Spleen (tissue), 11 donors: ENCODE results near the gene CDKN3. TPM values are rescaled to one million over a fixed set of nuclear protein-coding genes. Genes with fewer than 3 reads are reported as not detected.

Source experiments
- DNase-seq: peaks from one replicate; pipeline ENCODE4 v3.0.0-alpha.2; 2020
- H3K27ac ChIP-seq, 8 donors: fragments of 200-600 bp; sonication (generic) in 7 of 8; 1 replicate in 4 of 8; 2 replicates in 4 of 8; pipeline versions ENCODE4 v1.5.0 to v1.8.0; 2016 to 2021; ENCODE audit warnings: inconsistent platforms in 4 of 8, mild to moderate bottlenecking in 4 of 8, moderate library complexity in 1 of 8
- H3K27me3 ChIP-seq, 7 donors: fragments of 200-600 bp; sonication (generic) in 6 of 7; replicated peaks in 1 of 7; 1 replicate in 4 of 7; 2 replicates in 3 of 7; pipeline versions ENCODE4 v1.5.0 to v1.8.0; 2016 to 2021; ENCODE audit warnings: inconsistent platforms in 3 of 7, mild to moderate bottlenecking in 1 of 7
- H3K36me3 ChIP-seq, 6 donors: fragments of 200-600 bp; sonication (generic) in 5 of 6; 1 replicate in 4 of 6; 2 replicates in 2 of 6; pipeline versions ENCODE4 v1.5.0 to v1.8.0; 2016 to 2021; ENCODE audit warnings: inconsistent platforms in 2 of 6
- H3K4me1 ChIP-seq, 6 donors: fragments of 200-600 bp; sonication (generic) in 5 of 6; 1 replicate in 3 of 6; 2 replicates in 3 of 6; pipeline versions ENCODE4 v1.5.0 to v1.8.0; 2016 to 2021; ENCODE audit warnings: inconsistent platforms in 3 of 6
- H3K4me3 ChIP-seq, 8 donors: fragments of 200-600 bp; sonication (generic) in 7 of 8; 1 replicate in 4 of 8; 2 replicates in 4 of 8; pipeline versions ENCODE4 v1.5.0 to v1.8.0; 2016 to 2021; ENCODE audit warnings: inconsistent platforms in 4 of 8, mild to moderate bottlenecking in 4 of 8, moderate library complexity in 2 of 8
- H3K9me3 ChIP-seq, 8 donors: fragments of 200-600 bp; sonication (generic) in 7 of 8; 1 replicate in 4 of 8; 2 replicates in 4 of 8; pipeline versions ENCODE4 v1.5.0 to v1.8.0; 2016 to 2021; ENCODE audit warnings: inconsistent platforms in 4 of 8
- CTCF ChIP-seq, 11 experiments: fragments of 200-600 bp in 7 of 11; fragments of 450-650 bp in 4 of 11; sonication (generic) in 4 of 11; IDR thresholded peaks in 8 of 11; conservative IDR thresholded peaks in 3 of 11; 1 replicate in 7 of 11; 2 replicates in 4 of 11; pipeline versions ENCODE4 v1.4.0 to v1.8.0; 2016 to 2021; ENCODE audit warnings: antibody characterized with exemption in 11 of 11, inconsistent platforms in 4 of 11, mild to moderate bottlenecking in 1 of 11
- POLR2A ChIP-seq, 3 donors: fragments of 450-650 bp; IDR thresholded peaks; one replicate each; pipeline ENCODE4 v1.5.1; 2017; ENCODE audit warnings: antibody characterized with exemption in 3 of 3, mild to moderate bottlenecking in 1 of 3
- POLR2AphosphoS5 ChIP-seq, 3 donors: sonication (generic); formaldehyde crosslinking; IDR thresholded peaks; one replicate each; pipeline ENCODE4 v1.5.1; 2017; ENCODE audit warnings: antibody characterized with exemption in 3 of 3
- WGBS, 5 donors: extraction: QIAGEN DNeasy Blood & Tissue Kit in 3 of 5; methylation state at CpG; one replicate each; pipeline versions ENCODE4 v1.1.5 to v1.1.7; 2013 to 2018; 5-methylcytosine and 5-hydroxymethylcytosine counted together
- intact Hi-C: fragments of 100-400 bp; cut with DNase I; formaldehyde crosslinking; loops from one replicate; pipeline ENCODE4 v1.15.0; 2023; ENCODE audit warnings: low total_unique reads
- polyA plus RNA-seq, 3 donors: library from polyadenylated mRNA; stranded (reverse); fragments of 200-250 nt; gene quantifications; one replicate each; pipeline ENCODE4 v1.2.1, GENCODE V29; 2013
- total RNA-seq, 7 donors: library from RNA; depleted of rRNA in 3 of 7; stranded (reverse); fragments of >200 nt in 3 of 7; fragmentation: NEBNext Ultra II Directional in 4 of 7; extraction: Animal tissue kit (Norgen Biotek cat#: 25700) in 4 of 7; gene quantifications; one replicate each; pipeline versions ENCODE4 v1.1.0 to v1.2.1, GENCODE V29; 2016 to 2021
- donor health status: healthy with polysubstance abuse.
- donor health status: DM: no; HTN: no; CAD: no; lungs with moderate emphysema.
- donor health status: DM: no; HTN: no; CAD: no.
- donor health status: Bipolar disorder and iron deficiency.
- donor health status: healthy.
- donor health status: DM: no; HTN: no; CAD: no.
- donor health status: DM: yes; HTN: yes; CAD: no.

CDKN3 gene
- total and polyA plus RNA-seq, 10 donors = 1.7 to 21.3 (median 5.4) TPM

GRCh38 chr14:54411371-54411770 is 14.6 kb downstream of the CDKN3 start:
- H3K9me3 ChIP-seq = no peaks in the 10 kb centered on the region
- H3K4me1 ChIP-seq = no peaks in the 10 kb centered on the region
- peaks cover 0 to 54% (median 0%) of the 10 kb centered on the region in 6 donors for H3K36me3 ChIP-seq
- no peaks in the 10 kb centered on the region for H3K27me3 ChIP-seq
- DNase-seq = no peak
- no peak for TF ChIP-seq POLR2AphosphoS5 (IDR thresholded peaks at IDR 0.05)
- no peak for TF ChIP-seq POLR2A (IDR thresholded peaks at IDR 0.05)
- no peak for TF ChIP-seq CTCF (IDR thresholded peaks at IDR 0.05 in 8 of 11, conservative IDR thresholded peaks at IDR 0.05 in 3 of 11)
- no peak overlapping the region for H3K27ac ChIP-seq
- 94 to 100% (median 98%) methylated on average over 3 of the region's 3 CpGs for WGBS, 5 donors
- H3K4me3 ChIP-seq = no peak overlapping the region
- intact Hi-C loops = no loop called here

GRCh38 chr14:54420478-54421142 is 23.8 kb downstream of the CDKN3 start:
- Histone ChIP-seq H3K27ac (no peak overlapping the region), H3K27me3 (no peaks in the 10 kb centered on the region), H3K9me3 (no peaks in the 10 kb centered on the region), H3K4me1 (no peaks in the 10 kb centered on the region), H3K36me3 (peaks cover 0 to 37% (median 8%) of the 10 kb centered on the region in 6 donors), H3K4me3 (no peak overlapping the region)
- DNase-seq = no peak
- WGBS, 5 donors = 63 to 69% (median 68%) methylated on average over 7 of the region's 7 CpGs
- intact Hi-C loops = no loop called here
- TF ChIP-seq CTCF (IDR thresholded peaks at IDR 0.05 in 8 of 11, conservative IDR thresholded peaks at IDR 0.05 in 3 of 11) (peak in 5 of 11 experiments; percentile 7 to 34 (median 25)), POLR2AphosphoS5 (IDR thresholded peaks at IDR 0.05) (no peak), POLR2A (IDR thresholded peaks at IDR 0.05) (no peak)

GRCh38 chr14:54423991-54424390 is 27.2 kb downstream of the CDKN3 start:
- no peak for DNase-seq
- intact Hi-C loops = no loop called here
- Histone ChIP-seq H3K4me1 (no peaks in the 10 kb centered on the region), H3K27ac (no peak overlapping the region), H3K4me3 (no peak overlapping the region), H3K9me3 (no peaks in the 10 kb centered on the region), H3K36me3 (peaks cover 0 to 71% (median 33%) of the 10 kb centered on the region in 6 donors), H3K27me3 (no peaks in the 10 kb centered on the region)
- TF ChIP-seq CTCF (IDR thresholded peaks at IDR 0.05 in 8 of 11, conservative IDR thresholded peaks at IDR 0.05 in 3 of 11) = no peak

GRCh38 chr14:54424479-54424901 is 27.7 kb downstream of the CDKN3 start:
- Histone ChIP-seq H3K36me3 (peaks cover 0 to 76% (median 38%) of the 10 kb centered on the region in 6 donors), H3K4me1 (no peaks in the 10 kb centered on the region), H3K27ac (no peak overlapping the region), H3K27me3 (no peaks in the 10 kb centered on the region), H3K4me3 (no peak overlapping the region), H3K9me3 (no peaks in the 10 kb centered on the region)
- DNase-seq = no peak
- TF ChIP-seq POLR2AphosphoS5 (IDR thresholded peaks at IDR 0.05) (no peak), POLR2A (IDR thresholded peaks at IDR 0.05) (no peak), CTCF (IDR thresholded peaks at IDR 0.05 in 8 of 11, conservative IDR thresholded peaks at IDR 0.05 in 3 of 11) (no peak)
- intact Hi-C loops = no loop called here
- WGBS, 5 donors = 92 to 96% (median 94%) methylated on average over 4 of the region's 4 CpGs
